ENCODE results near the gene UBR1.

- no peak for TF ChIP-seq TAF1 (IDR thresholded peaks at IDR 0.05; ENCODE audit: borderline replicate concordance, insufficient read depth, low read length)
- TF ChIP-seq POLR2AphosphoS5 (IDR thresholded peaks at IDR 0.05; ENCODE audit: low read depth, low read length), result no peak
- TF ChIP-seq SIN3A (IDR thresholded peaks at IDR 0.05; ENCODE audit: borderline replicate concordance, insufficient read depth, low read length), result no peak
- TF ChIP-seq REST (IDR thresholded peaks at IDR 0.05; ENCODE audit: insufficient read depth in 1 of 2, low read depth in 2 of 2, low read length in 2 of 2), result no peak
Measured at GRCh38 chr15:43007551-43007950, 98.3 kb downstream of the UBR1 start.

All from PFSK-1 (cell line).